WI38 (cell line): ENCODE measurements around the gene NDUFAF2.
"Not testable (repeated sequence)": the region's sequence is repeated elsewhere in the genome, so short reads cannot be mapped to it uniquely, and the experiment has no call there.

Experiments used
- H3K4me3 ChIP-seq: 2 replicates; pipeline ENCODE4 v1.5.1; 2011; ENCODE audit warnings: low read depth, mild to moderate bottlenecking, control low read depth, low read length
- TF ChIP-seq, protein P1 (sequence below): IDR thresholded peaks from 2 replicates; pipeline ENCODE4 v1.5.1; 2012; ENCODE audit warnings: low read depth, mild to moderate bottlenecking, control low read depth, low read length

The NDUFAF2 gene

DNA sequence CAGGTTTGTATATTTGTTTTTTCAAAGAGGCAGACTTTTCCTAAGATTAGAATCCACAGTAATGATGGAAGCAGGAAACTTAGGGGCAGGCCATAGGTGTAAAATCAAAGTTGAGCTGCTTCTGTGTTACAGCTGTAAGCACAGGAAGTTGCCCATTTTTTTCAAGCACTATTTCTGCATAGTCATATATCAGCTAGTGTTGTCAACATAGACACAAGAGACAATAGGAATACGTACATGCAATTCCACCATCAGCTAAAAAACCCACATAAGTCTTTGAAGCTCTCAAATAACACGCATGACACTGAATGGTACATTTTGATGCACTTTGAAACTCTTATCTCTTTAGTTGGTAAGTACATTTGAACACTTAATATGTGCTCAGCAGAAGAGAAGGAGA, 237.4 kb downstream of the NDUFAF2 start:
- TF ChIP-seq, protein P1, sequence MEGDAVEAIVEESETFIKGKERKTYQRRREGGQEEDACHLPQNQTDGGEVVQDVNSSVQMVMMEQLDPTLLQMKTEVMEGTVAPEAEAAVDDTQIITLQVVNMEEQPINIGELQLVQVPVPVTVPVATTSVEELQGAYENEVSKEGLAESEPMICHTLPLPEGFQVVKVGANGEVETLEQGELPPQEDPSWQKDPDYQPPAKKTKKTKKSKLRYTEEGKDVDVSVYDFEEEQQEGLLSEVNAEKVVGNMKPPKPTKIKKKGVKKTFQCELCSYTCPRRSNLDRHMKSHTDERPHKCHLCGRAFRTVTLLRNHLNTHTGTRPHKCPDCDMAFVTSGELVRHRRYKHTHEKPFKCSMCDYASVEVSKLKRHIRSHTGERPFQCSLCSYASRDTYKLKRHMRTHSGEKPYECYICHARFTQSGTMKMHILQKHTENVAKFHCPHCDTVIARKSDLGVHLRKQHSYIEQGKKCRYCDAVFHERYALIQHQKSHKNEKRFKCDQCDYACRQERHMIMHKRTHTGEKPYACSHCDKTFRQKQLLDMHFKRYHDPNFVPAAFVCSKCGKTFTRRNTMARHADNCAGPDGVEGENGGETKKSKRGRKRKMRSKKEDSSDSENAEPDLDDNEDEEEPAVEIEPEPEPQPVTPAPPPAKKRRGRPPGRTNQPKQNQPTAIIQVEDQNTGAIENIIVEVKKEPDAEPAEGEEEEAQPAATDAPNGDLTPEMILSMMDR = no peak
- H3K4me3 ChIP-seq = no peak overlapping the region

GRCh38 chr5:61183538-61183937, 238.5 kb downstream of the NDUFAF2 start:
- no peak overlapping the region for H3K4me3 ChIP-seq
- TF ChIP-seq, protein P1 = no peak

GRCh38 chr5:61184708-61185107, 239.7 kb downstream of the NDUFAF2 start:
- H3K4me3 ChIP-seq = no peak overlapping the region; the same call in 1 of the 2 replicates
- TF ChIP-seq, protein P1 = no peak

DNA sequence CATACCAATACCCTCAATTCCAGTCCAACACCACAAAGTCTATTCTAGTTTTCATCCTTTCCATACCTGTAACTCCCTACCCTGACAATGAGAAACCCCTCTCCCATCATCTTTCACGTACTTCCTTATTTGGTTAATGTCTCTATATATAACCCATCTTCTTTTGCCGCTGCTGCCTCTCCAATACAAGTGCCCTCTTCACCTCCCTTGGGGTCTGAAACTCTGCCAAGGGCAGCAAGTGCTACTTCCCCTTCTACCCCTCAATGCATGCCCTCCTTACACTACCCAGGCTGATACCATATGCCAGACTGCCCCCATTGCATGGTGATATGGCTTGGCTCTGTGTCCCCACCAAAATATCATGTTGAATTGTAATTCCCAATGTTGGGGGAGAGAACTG, 241.6 kb downstream of the NDUFAF2 start:
- TF ChIP-seq, protein P1 = no peak
- H3K4me3 ChIP-seq = no peak overlapping the region

DNA sequence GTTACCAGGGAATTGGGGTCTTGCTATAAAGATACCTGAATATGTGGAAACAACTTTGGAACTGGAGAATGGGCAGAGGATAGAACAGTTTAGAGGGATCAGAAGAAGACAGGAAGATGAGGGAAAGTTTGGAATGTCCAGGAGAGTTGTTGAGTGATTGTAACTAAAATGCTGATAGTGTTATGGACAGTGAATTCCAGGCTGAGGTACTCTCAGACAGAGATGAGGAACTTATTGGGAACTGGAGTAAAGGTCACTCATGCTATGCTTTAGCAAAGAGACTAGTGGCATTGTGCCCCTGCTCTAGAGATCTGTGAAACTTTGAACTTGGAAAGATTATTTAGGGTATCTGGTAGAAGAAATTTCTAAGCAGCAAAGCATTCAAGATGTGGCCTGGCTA, 242.3 kb downstream of the NDUFAF2 start:
- not testable (repeated sequence) for H3K4me3 ChIP-seq

- not testable (repeated sequence) for H3K4me3 ChIP-seq
Observed at GRCh38 chr5:61187826-61188225, 242.8 kb downstream of the NDUFAF2 start.

DNA sequence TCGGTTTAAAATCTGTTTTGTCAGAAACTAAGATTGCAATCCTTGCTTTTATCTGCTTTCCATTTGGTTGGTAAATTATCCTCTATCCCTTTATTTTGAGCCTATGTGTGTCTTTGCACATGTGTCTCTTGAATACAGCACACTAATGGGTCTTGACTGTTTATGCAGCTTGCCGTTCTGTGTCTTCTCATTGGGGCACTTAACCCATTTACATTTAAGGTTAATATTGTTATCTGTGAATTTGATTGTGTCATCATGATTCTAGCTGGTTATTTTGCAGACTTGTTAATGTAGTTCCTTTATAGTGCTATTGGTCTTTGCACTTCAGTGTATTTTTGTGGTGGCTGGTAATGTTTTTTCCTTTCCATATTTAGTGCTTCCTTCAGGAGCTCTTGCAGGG, 253.6 kb downstream of the NDUFAF2 start:
- no peak overlapping the region for H3K4me3 ChIP-seq
- TF ChIP-seq, protein P1 = no peak

DNA sequence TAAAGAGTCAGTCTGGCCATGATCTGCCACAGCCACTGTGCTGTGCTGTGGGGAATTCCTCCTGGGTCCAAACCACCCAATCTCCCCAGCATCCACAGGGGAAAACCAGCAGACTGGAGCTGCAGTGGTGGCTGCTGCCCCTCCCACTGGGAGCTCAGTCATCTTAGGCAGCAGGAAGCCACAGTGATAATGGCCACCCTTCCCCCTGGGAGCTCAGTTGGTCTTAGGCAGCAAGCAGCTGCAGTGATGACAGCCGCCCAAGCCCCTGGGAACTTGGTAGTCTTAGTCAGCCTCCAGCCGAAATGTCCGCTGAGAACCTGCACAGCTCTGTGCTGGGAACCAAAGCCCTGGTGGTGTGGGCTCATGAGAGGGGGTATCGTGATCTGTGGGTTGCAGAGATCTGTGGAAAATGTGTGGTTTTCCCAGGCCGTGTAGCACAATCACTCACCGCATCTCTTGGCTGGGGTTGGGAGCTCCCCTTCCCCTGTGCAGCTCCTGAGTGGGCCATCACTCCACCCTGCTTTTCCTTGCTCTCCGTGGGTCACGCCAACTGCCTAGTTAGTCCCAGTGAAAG, 255.7 kb downstream of the NDUFAF2 start:
- H3K4me3 ChIP-seq = no peak overlapping the region
- TF ChIP-seq, protein P1 = no peak
